DOHH2 (cell line): ENCODE results near the gene C1QTNF1.

ENCODE experiments used
- H3F3A ChIP-seq: fragments of 200-600 bp; sonication (generic), shearing (Covaris generic); 2 replicates; pipeline ENCODE4 v1.6.0; 2016; ENCODE audit warnings: antibody characterized with exemption, mild to moderate bottlenecking; ENCODE audit not compliant: control insufficient read depth, insufficient read depth
- H3K27ac ChIP-seq: fragments of 200-600 bp; sonication (generic); 2 replicates; pipeline ENCODE4 v1.5.1; 2014; ENCODE audit warnings: low read depth, mild to moderate bottlenecking, low read length, moderate library complexity
- H3K27me3 ChIP-seq: fragments of 200-600 bp; sonication (generic); 2 replicates; pipeline ENCODE4 v1.6.1; 2014; ENCODE audit warnings: mild to moderate bottlenecking, low read length, mixed read lengths; ENCODE audit not compliant: control insufficient read depth
- H3K36me3 ChIP-seq: fragments of 200-600 bp; sonication (generic); 2 replicates; pipeline ENCODE4 v1.6.1; 2014; ENCODE audit warnings: mild to moderate bottlenecking, low read length, moderate library complexity, mixed read lengths; ENCODE audit not compliant: control insufficient read depth
- H3K4me1 ChIP-seq: fragments of 200-600 bp; sonication (generic); 2 replicates; pipeline ENCODE4 v1.6.1; 2014; ENCODE audit warnings: mild to moderate bottlenecking, low read length, mixed read lengths; ENCODE audit not compliant: control insufficient read depth
- H3K4me2 ChIP-seq: fragments of 200-600 bp; sonication (generic); 2 replicates; pipeline ENCODE4 v1.6.0; 2014; ENCODE audit warnings: mild to moderate bottlenecking, low read length, moderate library complexity
- H3K4me3 ChIP-seq: fragments of 200-600 bp; sonication (generic); 2 replicates; pipeline ENCODE4 v1.5.1; 2014; ENCODE audit warnings: mild to moderate bottlenecking, low read length, mixed read lengths
- H3K79me2 ChIP-seq: fragments of 200-600 bp; sonication (generic); 2 replicates; pipeline ENCODE4 v1.6.1; 2014; ENCODE audit warnings: mild to moderate bottlenecking, low read length, mixed read lengths; ENCODE audit not compliant: control insufficient read depth
- H3K9me2 ChIP-seq: fragments of 200-600 bp; sonication (generic); replicated peaks from 2 replicates; pipeline ENCODE4 v1.6.1; 2014; ENCODE audit warnings: mild to moderate bottlenecking, low read length, mixed read lengths; ENCODE audit not compliant: control insufficient read depth
- H3K9me3 ChIP-seq: fragments of 200-600 bp; sonication (generic); 2 replicates; pipeline ENCODE4 v1.6.1; 2014; ENCODE audit warnings: antibody characterized with exemption, low read length, mixed read lengths; ENCODE audit not compliant: control insufficient read depth, insufficient read depth
- H4K20me1 ChIP-seq: fragments of 200-600 bp; sonication (generic); 2 replicates; pipeline ENCODE4 v1.6.0; 2014; ENCODE audit warnings: low read depth, mild to moderate bottlenecking, antibody characterized with exemption, low read length, moderate library complexity; ENCODE audit not compliant: control insufficient read depth, insufficient read depth
- CTCF ChIP-seq: fragments of 200-600 bp; sonication (generic); IDR thresholded peaks from one replicate; pipeline ENCODE4 v1.5.1; 2014; ENCODE audit warnings: antibody characterized with exemption, mild to moderate bottlenecking, low read depth, low read length; ENCODE audit not compliant: poor library complexity, severe bottlenecking
- EZH2phosphoT487 ChIP-seq: fragments of 200-600 bp; sonication (generic); IDR thresholded peaks from 2 replicates; pipeline ENCODE4 v1.6.1; 2017; ENCODE audit warnings: borderline replicate concordance, mild to moderate bottlenecking, antibody characterized with exemption, low read length, moderate library complexity, mixed read lengths

C1QTNF1 gene

GRCh38 chr17:79051306-79051705, 27.3 kb downstream of the C1QTNF1 start:
- no peak for TF ChIP-seq EZH2phosphoT487
- no peak for TF ChIP-seq CTCF
- no peaks in the 10 kb centered on the region for H3F3A ChIP-seq
- no peaks in the 10 kb centered on the region for H3K36me3 ChIP-seq
- H3K4me3 ChIP-seq: no peak overlapping the region
- H3K27me3 ChIP-seq: no peaks in the 10 kb centered on the region
- H3K9me3 ChIP-seq: no peaks in the 10 kb centered on the region
- H4K20me1 ChIP-seq: no peaks in the 10 kb centered on the region
- H3K27ac ChIP-seq: no peak overlapping the region
- H3K79me2 ChIP-seq: no peaks in the 10 kb centered on the region
- no peak overlapping the region for H3K4me2 ChIP-seq
- no peaks in the 10 kb centered on the region for H3K9me2 ChIP-seq
- no peaks in the 10 kb centered on the region for H3K4me1 ChIP-seq

GRCh38 chr17:79052131-79052530, 28.2 kb downstream of the C1QTNF1 start:
- Histone ChIP-seq H3K36me3 (no peaks in the 10 kb centered on the region), H3K4me2 (no peak overlapping the region), H3F3A (no peaks in the 10 kb centered on the region), H3K79me2 (no peaks in the 10 kb centered on the region), H4K20me1 (no peaks in the 10 kb centered on the region), H3K4me3 (no peak overlapping the region), H3K27ac (no peak overlapping the region), H3K27me3 (no peaks in the 10 kb centered on the region), H3K4me1 (no peaks in the 10 kb centered on the region), H3K9me2 (no peaks in the 10 kb centered on the region), H3K9me3 (no peaks in the 10 kb centered on the region)
- no peak for TF ChIP-seq EZH2phosphoT487
- no peak for TF ChIP-seq CTCF

GRCh38 chr17:79053251-79053925, 29.4 kb downstream of the C1QTNF1 start:
- Histone ChIP-seq H3K27ac (no peak overlapping the region), H3K79me2 (no peaks in the 10 kb centered on the region), H3K27me3 (0 out of 2 replicates have a peak, but pooled peaks cover 2% of the 10 kb centered on the region), H3K9me2 (no peaks in the 10 kb centered on the region), H3K4me1 (no peaks in the 10 kb centered on the region), H3K9me3 (no peaks in the 10 kb centered on the region), H4K20me1 (no peaks in the 10 kb centered on the region), H3F3A (no peaks in the 10 kb centered on the region), H3K4me2 (no peak overlapping the region), H3K4me3 (no peak overlapping the region), H3K36me3 (no peaks in the 10 kb centered on the region)
- TF ChIP-seq EZH2phosphoT487 (no peak), CTCF (no peak)
